Thyroid gland (tissue), 4 donors: ENCODE measurements around the gene ZNF750.

Experiments
- CTCF ChIP-seq, 6 experiments: fragments of 200-600 bp in 3 of 6; fragments of 450-650 bp in 3 of 6; sonication (generic) in 3 of 6; IDR thresholded peaks; one replicate each; pipeline ENCODE4 v1.5.1; 2016 to 2019; ENCODE audit warnings: antibody characterized with exemption in 6 of 6, mild to moderate bottlenecking in 2 of 6, inconsistent platforms in 1 of 6, moderate library complexity in 1 of 6
- POLR2A ChIP-seq, 2 donors: fragments of 450-650 bp; IDR thresholded peaks; one replicate each; pipeline ENCODE4 v1.6.1; 2017; ENCODE audit warnings: antibody characterized with exemption in 2 of 2, mild to moderate bottlenecking in 2 of 2, moderate library complexity in 1 of 2

GRCh38 chr17:82839617-82840292, at the start of gene ZNF750:
- no peak for TF ChIP-seq CTCF (IDR thresholded peaks at IDR 0.05)
- peak in 1 of 2 donors; percentile 60 for TF ChIP-seq POLR2A (IDR thresholded peaks at IDR 0.05)
